ENCODE results near the gene MGAT5.

DNA sequence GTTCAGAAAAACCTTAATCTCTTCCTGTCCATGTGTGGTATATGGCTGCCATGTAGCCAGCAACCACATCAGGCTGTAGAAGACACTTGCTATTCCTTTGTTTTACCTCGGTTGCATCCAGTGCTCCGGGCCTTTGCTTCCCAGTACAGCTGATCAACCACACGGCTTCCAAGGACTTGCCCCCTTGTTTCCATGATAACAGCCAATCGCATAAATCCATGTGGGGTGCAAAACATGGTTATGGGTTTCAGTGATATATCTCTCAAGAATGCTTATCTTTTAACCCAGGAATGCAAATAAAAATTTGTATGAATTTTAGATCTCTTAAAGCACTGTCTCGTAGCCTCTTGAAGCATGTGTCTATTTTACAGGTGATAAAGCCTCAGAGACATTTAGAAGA lies 118.3 kb downstream of the MGAT5 start:
- TF ChIP-seq, protein P1, sequence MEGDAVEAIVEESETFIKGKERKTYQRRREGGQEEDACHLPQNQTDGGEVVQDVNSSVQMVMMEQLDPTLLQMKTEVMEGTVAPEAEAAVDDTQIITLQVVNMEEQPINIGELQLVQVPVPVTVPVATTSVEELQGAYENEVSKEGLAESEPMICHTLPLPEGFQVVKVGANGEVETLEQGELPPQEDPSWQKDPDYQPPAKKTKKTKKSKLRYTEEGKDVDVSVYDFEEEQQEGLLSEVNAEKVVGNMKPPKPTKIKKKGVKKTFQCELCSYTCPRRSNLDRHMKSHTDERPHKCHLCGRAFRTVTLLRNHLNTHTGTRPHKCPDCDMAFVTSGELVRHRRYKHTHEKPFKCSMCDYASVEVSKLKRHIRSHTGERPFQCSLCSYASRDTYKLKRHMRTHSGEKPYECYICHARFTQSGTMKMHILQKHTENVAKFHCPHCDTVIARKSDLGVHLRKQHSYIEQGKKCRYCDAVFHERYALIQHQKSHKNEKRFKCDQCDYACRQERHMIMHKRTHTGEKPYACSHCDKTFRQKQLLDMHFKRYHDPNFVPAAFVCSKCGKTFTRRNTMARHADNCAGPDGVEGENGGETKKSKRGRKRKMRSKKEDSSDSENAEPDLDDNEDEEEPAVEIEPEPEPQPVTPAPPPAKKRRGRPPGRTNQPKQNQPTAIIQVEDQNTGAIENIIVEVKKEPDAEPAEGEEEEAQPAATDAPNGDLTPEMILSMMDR (IDR thresholded peaks at IDR 0.05): no peak
- no peak for TF ChIP-seq POLR2A (IDR thresholded peaks at IDR 0.05)
